Measurements from ENCODE around the gene MUC7. TPM values are rescaled to one million over a fixed set of nuclear protein-coding genes. Genes with fewer than 3 reads are reported as not detected.

Gene MUC7
- polyA plus RNA-seq (2013) = not detected in 2 replicates

DNA sequence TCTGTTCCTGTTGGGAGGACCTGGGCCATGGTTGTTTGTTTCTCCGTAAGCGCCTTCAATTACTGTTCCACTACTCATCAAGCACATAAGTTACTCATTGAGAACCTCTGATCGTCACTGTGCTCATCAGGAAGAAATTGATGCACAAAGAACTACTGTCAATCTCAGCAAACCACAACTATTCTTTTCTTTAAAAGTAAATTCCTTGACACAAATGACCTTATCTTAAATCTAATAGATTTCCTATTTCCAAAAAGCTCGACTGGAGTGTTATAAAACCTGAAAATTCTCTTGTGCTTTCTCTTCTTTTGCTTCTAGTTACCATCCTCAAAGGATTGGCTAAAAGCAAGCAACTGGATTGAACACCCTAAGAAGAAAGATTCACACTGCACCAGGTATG, at the start of gene MUC7:
Gene MUC7, plus strand, starts transcription at position 301 of the 400 bp plus-strand sequence. CDS start 1,825 bp downstream, outside the sequence.
- no peak for DNase-seq
- no peak within 1 kb of the TSS for H3K14ac ChIP-seq (ENCODE audit: low read length)
- H4K12ac ChIP-seq (ENCODE audit: low read depth, low read length) = no peak within 1 kb of the TSS
- no peak within 1 kb of the TSS for H4K91ac ChIP-seq (ENCODE audit: low read depth, low read length)
- no peaks in the 10 kb centered on the region for H3K9me3 ChIP-seq (ENCODE audit: insufficient read depth, low read depth, low read length)
- no CpG with 5 or more reads among the region's 4 CpGs for WGBS (ENCODE audit: extremely low coverage, insufficient coverage, insufficient read length)
- H3K27ac ChIP-seq (ENCODE audit: low read depth, low read length) = no peak within 1 kb of the TSS
- no peaks in the 10 kb centered on the region for H3K4me1 ChIP-seq (ENCODE audit: control insufficient read depth in 1 of 2, insufficient read depth in 2 of 2, low read length in 2 of 2)
- no peak within 1 kb of the TSS for H3K23ac ChIP-seq (ENCODE audit: low read length)
- no peak within 1 kb of the TSS for H2AK5ac ChIP-seq (ENCODE audit: low read length)
- H2BK12ac ChIP-seq (ENCODE audit: low read length) = no peak within 1 kb of the TSS
- H2BK120ac ChIP-seq (ENCODE audit: insufficient read depth, low read length, poor library complexity) = no peak within 1 kb of the TSS
- H2BK5ac ChIP-seq (ENCODE audit: low read depth, low read length, poor library complexity) = no peak within 1 kb of the TSS
- no peak within 1 kb of the TSS for H3K4me3 ChIP-seq (ENCODE audit: low read depth, low read length)
- no peaks in the 10 kb centered on the region for H3K36me3 ChIP-seq (ENCODE audit: control insufficient read depth in 1 of 2, insufficient read depth in 2 of 2, low read length in 2 of 2)
- H3K18ac ChIP-seq (ENCODE audit: low read length) = no peak within 1 kb of the TSS
- no peaks in the 10 kb centered on the region for H3K79me2 ChIP-seq (ENCODE audit: control insufficient read depth, insufficient read depth, low read length, poor library complexity)
- no peaks in the 10 kb centered on the region for H3K79me1 ChIP-seq (ENCODE audit: low read length)
- H3K27me3 ChIP-seq (ENCODE audit: insufficient read depth, low read length) = no peaks in the 10 kb centered on the region
- H2AFZ ChIP-seq (ENCODE audit: insufficient read depth, low read length, poor library complexity) = no peak within 1 kb of the TSS
- no peak within 1 kb of the TSS for H3K9ac ChIP-seq (ENCODE audit: low read length)
- no peak within 1 kb of the TSS for H3K4ac ChIP-seq (ENCODE audit: low read depth, low read length)
- H3K4me2 ChIP-seq (ENCODE audit: low read length) = no peak within 1 kb of the TSS
- H4K8ac ChIP-seq (ENCODE audit: low read depth, low read length) = no peak within 1 kb of the TSS

DNA sequence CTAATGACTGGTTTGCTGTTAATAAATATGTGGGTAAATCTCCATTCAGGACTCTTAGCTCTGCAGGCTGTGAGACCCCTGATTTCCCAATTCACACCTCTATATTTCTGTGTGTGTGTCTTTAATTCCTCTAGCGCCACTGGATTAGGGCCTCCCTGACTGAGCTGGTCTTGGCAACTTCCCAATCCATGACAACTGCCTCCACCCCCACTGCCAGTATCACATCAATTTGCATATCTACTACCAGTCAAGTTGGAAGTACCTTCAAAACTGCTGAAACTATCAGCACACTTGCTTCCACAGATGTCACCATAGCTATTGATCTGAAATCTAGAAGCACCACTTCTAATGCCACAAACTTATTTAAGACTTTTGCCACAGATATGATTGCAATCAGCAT, 46.7 kb upstream of the MUC7 start:
- no peak overlapping the region for H2AFZ ChIP-seq (ENCODE audit: insufficient read depth, low read length, poor library complexity)
- H3K4me3 ChIP-seq (ENCODE audit: low read depth, low read length) = no peak overlapping the region
- H2BK5ac ChIP-seq (ENCODE audit: low read depth, low read length, poor library complexity) = no peak overlapping the region
- H4K12ac ChIP-seq (ENCODE audit: low read depth, low read length) = no peak overlapping the region
- H3K4me1 ChIP-seq (ENCODE audit: control insufficient read depth in 1 of 2, insufficient read depth in 2 of 2, low read length in 2 of 2) = no peaks in the 10 kb centered on the region
- H2BK120ac ChIP-seq (ENCODE audit: insufficient read depth, low read length, poor library complexity) = no peak overlapping the region
- H3K9me3 ChIP-seq (ENCODE audit: insufficient read depth, low read depth, low read length) = peaks cover 5% of the 10 kb centered on the region
- H2AK5ac ChIP-seq (ENCODE audit: low read length) = no peak overlapping the region
- no peaks in the 10 kb centered on the region for H3K79me1 ChIP-seq (ENCODE audit: low read length)
- no peak overlapping the region for H4K8ac ChIP-seq (ENCODE audit: low read depth, low read length)
- no peak overlapping the region for H3K14ac ChIP-seq (ENCODE audit: low read length)
- no peak overlapping the region for H3K23ac ChIP-seq (ENCODE audit: low read length)
- H3K36me3 ChIP-seq (ENCODE audit: control insufficient read depth in 1 of 2, insufficient read depth in 2 of 2, low read length in 2 of 2) = no peaks in the 10 kb centered on the region
- no CpG with 5 or more reads among the region's 1 CpG for WGBS (ENCODE audit: extremely low coverage, insufficient coverage, insufficient read length)
- no peak for DNase-seq
- H3K18ac ChIP-seq (ENCODE audit: low read length) = no peak overlapping the region
- no peak overlapping the region for H2BK12ac ChIP-seq (ENCODE audit: low read length)
- no peak overlapping the region for H3K4me2 ChIP-seq (ENCODE audit: low read length)
- H3K79me2 ChIP-seq (ENCODE audit: control insufficient read depth, insufficient read depth, low read length, poor library complexity) = no peaks in the 10 kb centered on the region
- no peak overlapping the region for H3K4ac ChIP-seq (ENCODE audit: low read depth, low read length)
- no peak overlapping the region for H3K9ac ChIP-seq (ENCODE audit: low read length)
- H4K91ac ChIP-seq (ENCODE audit: low read depth, low read length) = no peak overlapping the region
- no peak overlapping the region for H3K27ac ChIP-seq (ENCODE audit: low read depth, low read length)
- no peaks in the 10 kb centered on the region for H3K27me3 ChIP-seq (ENCODE audit: insufficient read depth, low read length)

DNA sequence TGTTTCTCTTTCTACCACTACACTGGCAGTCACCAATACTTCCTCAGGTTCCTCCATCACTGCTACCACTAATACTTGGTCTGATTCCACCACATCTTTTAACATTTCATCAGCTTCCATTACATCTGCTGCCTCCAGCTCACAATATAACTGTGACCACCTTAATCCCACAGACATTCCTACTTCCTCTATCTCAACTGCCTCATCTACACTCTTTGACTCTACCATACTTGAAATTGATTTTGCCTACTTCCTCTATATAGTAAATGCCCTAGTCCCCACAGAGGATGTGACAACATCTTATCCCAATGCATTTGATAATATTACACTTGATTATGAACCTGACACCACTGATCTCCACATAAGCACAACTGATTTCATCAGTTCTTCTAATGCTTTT, 45.2 kb upstream of the MUC7 start:
- no peak overlapping the region for H2BK120ac ChIP-seq (ENCODE audit: insufficient read depth, low read length, poor library complexity)
- H2BK12ac ChIP-seq (ENCODE audit: low read length) = no peak overlapping the region
- H3K27ac ChIP-seq (ENCODE audit: low read depth, low read length) = no peak overlapping the region
- H2AK5ac ChIP-seq (ENCODE audit: low read length) = no peak overlapping the region
- DNase-seq = no peak
- no peak overlapping the region for H3K18ac ChIP-seq (ENCODE audit: low read length)
- H3K4me1 ChIP-seq (ENCODE audit: control insufficient read depth in 1 of 2, insufficient read depth in 2 of 2, low read length in 2 of 2) = no peaks in the 10 kb centered on the region
- H3K4ac ChIP-seq (ENCODE audit: low read depth, low read length) = no peak overlapping the region
- H3K9ac ChIP-seq (ENCODE audit: low read length) = no peak overlapping the region
- H3K23ac ChIP-seq (ENCODE audit: low read length) = no peak overlapping the region
- H3K79me2 ChIP-seq (ENCODE audit: control insufficient read depth, insufficient read depth, low read length, poor library complexity) = no peaks in the 10 kb centered on the region
- no peak overlapping the region for H4K12ac ChIP-seq (ENCODE audit: low read depth, low read length)
- no peak overlapping the region for H3K4me2 ChIP-seq (ENCODE audit: low read length)
- H3K79me1 ChIP-seq (ENCODE audit: low read length) = no peaks in the 10 kb centered on the region
- peaks cover 5% of the 10 kb centered on the region for H3K9me3 ChIP-seq (ENCODE audit: insufficient read depth, low read depth, low read length)
- no peak overlapping the region for H4K91ac ChIP-seq (ENCODE audit: low read depth, low read length)
- no peak overlapping the region for H3K4me3 ChIP-seq (ENCODE audit: low read depth, low read length)
- H3K36me3 ChIP-seq (ENCODE audit: control insufficient read depth in 1 of 2, insufficient read depth in 2 of 2, low read length in 2 of 2) = no peaks in the 10 kb centered on the region
- no peak overlapping the region for H4K8ac ChIP-seq (ENCODE audit: low read depth, low read length)
- no peak overlapping the region for H2AFZ ChIP-seq (ENCODE audit: insufficient read depth, low read length, poor library complexity)
- H3K14ac ChIP-seq (ENCODE audit: low read length) = no peak overlapping the region
- no peak overlapping the region for H2BK5ac ChIP-seq (ENCODE audit: low read depth, low read length, poor library complexity)
- no peaks in the 10 kb centered on the region for H3K27me3 ChIP-seq (ENCODE audit: insufficient read depth, low read length)

DNA sequence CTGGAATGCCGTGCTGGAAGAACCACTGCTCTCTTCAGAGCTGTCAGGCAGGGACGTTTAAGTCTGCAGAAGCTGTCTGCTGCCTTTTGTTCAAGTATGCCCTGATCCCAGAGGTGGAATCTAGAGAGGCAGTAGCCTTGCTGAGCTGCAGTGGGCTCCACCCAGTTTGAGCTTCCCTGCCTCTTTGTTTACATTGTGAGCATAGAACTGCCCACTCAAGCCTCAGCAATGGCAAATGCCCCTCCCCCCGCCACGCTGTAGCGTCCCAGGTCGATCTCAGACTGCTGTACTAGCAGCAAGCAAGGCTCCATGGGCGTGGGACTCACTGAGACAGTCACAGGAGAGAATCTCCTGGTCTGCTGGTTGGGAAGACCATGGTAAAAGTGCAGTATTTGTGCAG, 34.8 kb upstream of the MUC7 start:
- Histone ChIP-seq H3K79me2 (ENCODE audit: control insufficient read depth, insufficient read depth, low read length, poor library complexity) (no peaks in the 10 kb centered on the region), H3K27ac (ENCODE audit: low read depth, low read length) (no peak overlapping the region), H3K4me3 (ENCODE audit: low read depth, low read length) (no peak overlapping the region), H3K4ac (ENCODE audit: low read depth, low read length) (no peak overlapping the region), H3K9me3 (ENCODE audit: insufficient read depth, low read depth, low read length) (peaks cover 2% of the 10 kb centered on the region), H4K12ac (ENCODE audit: low read depth, low read length) (no peak overlapping the region), H3K4me1 (ENCODE audit: control insufficient read depth in 1 of 2, insufficient read depth in 2 of 2, low read length in 2 of 2) (no peaks in the 10 kb centered on the region), H3K9ac (ENCODE audit: low read length) (no peak overlapping the region), H3K27me3 (ENCODE audit: insufficient read depth, low read length) (no peaks in the 10 kb centered on the region), H3K18ac (ENCODE audit: low read length) (no peak overlapping the region), H3K36me3 (ENCODE audit: control insufficient read depth in 1 of 2, insufficient read depth in 2 of 2, low read length in 2 of 2) (no peaks in the 10 kb centered on the region), H3K14ac (ENCODE audit: low read length) (no peak overlapping the region), H4K91ac (ENCODE audit: low read depth, low read length) (no peak overlapping the region), H2BK12ac (ENCODE audit: low read length) (no peak overlapping the region), H2AK5ac (ENCODE audit: low read length) (no peak overlapping the region), H3K4me2 (ENCODE audit: low read length) (no peak overlapping the region), H3K23ac (ENCODE audit: low read length) (peak overlapping the region; percentile 77), H2AFZ (ENCODE audit: insufficient read depth, low read length, poor library complexity) (peak overlapping the region; percentile 23), H2BK5ac (ENCODE audit: low read depth, low read length, poor library complexity) (no peak overlapping the region), H4K8ac (ENCODE audit: low read depth, low read length) (no peak overlapping the region), H3K79me1 (ENCODE audit: low read length) (no peaks in the 10 kb centered on the region), H2BK120ac (ENCODE audit: insufficient read depth, low read length, poor library complexity) (no peak overlapping the region)
- DNase-seq = no peak
- WGBS (ENCODE audit: extremely low coverage, insufficient coverage, insufficient read length) = no CpG with 5 or more reads among the region's 7 CpGs

DNA sequence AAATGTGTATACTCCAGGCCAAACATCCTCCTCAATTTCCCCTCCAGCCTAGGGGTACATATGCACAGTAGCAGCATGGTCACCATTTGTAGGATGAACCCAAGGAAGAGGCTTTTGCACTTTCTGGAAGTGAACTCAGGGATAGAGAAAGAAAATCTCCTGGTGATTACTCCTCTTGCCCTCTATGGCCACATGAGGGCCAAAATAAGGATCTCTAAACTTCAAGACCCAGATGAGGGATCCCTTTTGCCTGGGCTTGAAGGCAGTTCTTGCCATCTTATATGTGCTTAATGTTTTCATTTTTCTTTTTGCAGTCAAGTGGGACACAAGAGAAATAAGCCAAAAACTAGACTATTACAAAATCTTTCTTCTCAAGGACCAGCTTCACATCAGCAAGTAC, 29.5 kb upstream of the MUC7 start:
- Histone ChIP-seq H3K9ac (ENCODE audit: low read length) (no peak overlapping the region), H3K36me3 (ENCODE audit: control insufficient read depth in 1 of 2, insufficient read depth in 2 of 2, low read length in 2 of 2) (no peaks in the 10 kb centered on the region), H2BK5ac (ENCODE audit: low read depth, low read length, poor library complexity) (no peak overlapping the region), H3K18ac (ENCODE audit: low read length) (no peak overlapping the region), H4K8ac (ENCODE audit: low read depth, low read length) (no peak overlapping the region), H2AFZ (ENCODE audit: insufficient read depth, low read length, poor library complexity) (no peak overlapping the region), H3K79me2 (ENCODE audit: control insufficient read depth, insufficient read depth, low read length, poor library complexity) (no peaks in the 10 kb centered on the region), H2AK5ac (ENCODE audit: low read length) (no peak overlapping the region), H3K27me3 (ENCODE audit: insufficient read depth, low read length) (no peaks in the 10 kb centered on the region), H3K23ac (ENCODE audit: low read length) (no peak overlapping the region), H4K91ac (ENCODE audit: low read depth, low read length) (no peak overlapping the region), H2BK120ac (ENCODE audit: insufficient read depth, low read length, poor library complexity) (no peak overlapping the region), H3K14ac (ENCODE audit: low read length) (no peak overlapping the region), H3K4me3 (ENCODE audit: low read depth, low read length) (no peak overlapping the region), H3K9me3 (ENCODE audit: insufficient read depth, low read depth, low read length) (peaks cover 1% of the 10 kb centered on the region), H3K27ac (ENCODE audit: low read depth, low read length) (no peak overlapping the region), H2BK12ac (ENCODE audit: low read length) (no peak overlapping the region), H3K4ac (ENCODE audit: low read depth, low read length) (no peak overlapping the region), H4K12ac (ENCODE audit: low read depth, low read length) (no peak overlapping the region), H3K4me2 (ENCODE audit: low read length) (no peak overlapping the region), H3K4me1 (ENCODE audit: control insufficient read depth in 1 of 2, insufficient read depth in 2 of 2, low read length in 2 of 2) (no peaks in the 10 kb centered on the region), H3K79me1 (ENCODE audit: low read length) (no peaks in the 10 kb centered on the region)
- DNase-seq = no peak

Measured in trophoblast cell (in vitro differentiated cells and primary cell).